HG02973 (cell line): Measurements from ENCODE around the gene TMED1.
"Not testable (repeated sequence)": the region's sequence is repeated elsewhere in the genome, so short reads cannot be mapped to it uniquely, and the experiment has no call there.

Experiments used
- ATAC-seq: cut with Tn5 transposase; IDR thresholded peaks from one replicate; pipeline ENCODE4 v1.9.1; 2021; ENCODE audit warnings: moderate library complexity; ENCODE audit not compliant: unreplicated experiment

TMED1 gene

DNA sequence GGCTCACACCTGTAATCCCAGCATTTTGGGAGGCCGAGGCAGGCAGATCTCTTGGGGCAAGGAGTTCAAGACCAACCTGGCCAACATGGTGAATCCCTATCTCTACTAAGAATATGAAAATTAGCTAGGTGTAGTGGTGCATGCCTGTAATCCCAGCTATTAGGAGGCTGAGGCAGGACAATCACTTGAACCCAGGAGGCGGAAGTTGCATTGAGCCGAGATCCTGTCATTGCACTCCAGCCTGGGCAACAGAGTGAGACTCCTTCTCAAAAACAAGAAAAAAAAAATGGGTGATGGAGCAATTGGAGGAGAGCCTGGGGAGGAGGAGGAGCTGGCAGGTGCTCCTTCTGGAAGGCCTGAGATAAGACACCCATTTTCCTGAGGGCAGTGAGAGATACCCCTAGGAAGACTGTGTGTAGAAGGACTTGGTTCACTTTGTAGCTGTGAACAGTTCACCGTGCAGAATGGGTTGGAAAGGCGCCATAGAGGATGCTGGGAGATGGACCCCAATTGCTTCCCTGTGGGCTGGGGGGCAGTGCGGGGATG, 26.6 kb upstream of the TMED1 start:
- no peak for ATAC-seq

DNA sequence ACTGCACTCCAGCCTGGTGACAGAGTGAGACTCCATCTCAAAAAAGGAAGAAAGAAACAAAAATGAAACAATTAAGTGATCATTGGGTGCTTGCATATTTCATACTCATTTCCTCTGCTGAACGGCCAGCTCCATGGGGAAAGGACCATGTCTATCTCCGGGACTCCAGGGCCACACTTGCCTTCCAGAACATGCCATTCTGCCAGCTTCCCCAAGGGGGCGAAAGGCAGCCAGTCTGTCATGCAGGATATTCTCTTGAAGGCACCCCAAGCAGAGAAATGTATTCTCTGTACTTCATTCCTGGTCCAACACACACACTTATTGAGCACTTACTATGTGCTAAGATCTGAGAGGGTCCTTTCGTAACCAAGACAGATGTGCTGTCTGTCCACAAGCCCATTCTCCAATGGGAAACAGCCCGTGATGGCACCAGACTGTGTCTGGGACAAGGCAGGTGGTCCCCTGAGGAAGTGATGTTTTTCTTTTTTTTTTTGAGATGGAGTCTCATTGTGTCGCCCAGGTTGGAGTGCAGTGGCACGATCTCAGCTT, 25.2 kb upstream of the TMED1 start:
- ATAC-seq: no peak

DNA sequence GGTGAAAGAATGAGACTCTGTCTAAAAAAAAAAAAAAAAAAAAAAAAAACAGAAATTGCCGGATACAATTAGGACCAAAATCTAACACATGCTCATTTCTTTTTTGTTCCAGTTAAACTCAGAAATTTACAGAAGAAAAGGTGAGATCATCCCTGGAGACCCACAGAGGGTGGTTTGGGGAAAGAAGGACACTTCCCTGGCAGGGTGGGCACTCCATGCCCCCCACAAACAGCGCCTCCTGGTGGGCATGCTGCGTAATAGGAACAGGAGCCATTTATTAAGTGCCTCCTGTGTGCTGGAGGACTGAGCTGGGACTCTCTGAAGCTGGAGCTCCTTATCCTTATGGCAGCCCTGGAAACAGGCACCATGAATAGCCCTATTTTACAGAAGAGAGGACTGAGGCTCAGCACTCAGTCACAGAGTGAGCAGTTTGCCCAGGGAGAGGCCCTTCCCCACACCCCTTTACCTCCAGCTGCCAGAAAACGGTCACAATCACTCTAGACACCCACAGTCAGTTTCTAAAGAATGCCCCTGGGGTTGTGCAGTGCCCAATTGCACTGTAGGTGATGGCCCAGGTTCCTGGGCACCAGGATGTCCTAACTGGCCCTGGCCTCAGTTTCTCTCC, 22.3 kb upstream of the TMED1 start:
- no peak for ATAC-seq

DNA sequence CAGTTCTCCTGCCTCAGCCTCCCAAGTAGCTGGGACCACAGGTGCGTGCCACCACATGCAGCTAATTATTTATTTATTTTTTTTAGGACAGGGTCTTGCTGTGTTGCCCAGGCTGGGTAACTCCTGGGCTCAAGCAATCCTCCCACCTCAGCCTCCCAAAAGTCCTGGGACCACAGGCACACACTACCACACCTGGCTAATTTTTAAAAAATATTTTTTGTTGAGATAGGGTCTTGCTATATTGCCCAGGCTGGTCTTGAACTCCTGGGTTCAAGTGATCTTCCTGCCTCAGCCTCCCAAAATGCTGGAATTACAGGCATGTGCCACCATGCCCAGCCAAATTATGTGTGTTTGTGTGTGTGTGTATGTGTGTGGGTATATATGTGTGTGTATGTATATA, 20.9 kb upstream of the TMED1 start:
- ATAC-seq: not testable (repeated sequence)

DNA sequence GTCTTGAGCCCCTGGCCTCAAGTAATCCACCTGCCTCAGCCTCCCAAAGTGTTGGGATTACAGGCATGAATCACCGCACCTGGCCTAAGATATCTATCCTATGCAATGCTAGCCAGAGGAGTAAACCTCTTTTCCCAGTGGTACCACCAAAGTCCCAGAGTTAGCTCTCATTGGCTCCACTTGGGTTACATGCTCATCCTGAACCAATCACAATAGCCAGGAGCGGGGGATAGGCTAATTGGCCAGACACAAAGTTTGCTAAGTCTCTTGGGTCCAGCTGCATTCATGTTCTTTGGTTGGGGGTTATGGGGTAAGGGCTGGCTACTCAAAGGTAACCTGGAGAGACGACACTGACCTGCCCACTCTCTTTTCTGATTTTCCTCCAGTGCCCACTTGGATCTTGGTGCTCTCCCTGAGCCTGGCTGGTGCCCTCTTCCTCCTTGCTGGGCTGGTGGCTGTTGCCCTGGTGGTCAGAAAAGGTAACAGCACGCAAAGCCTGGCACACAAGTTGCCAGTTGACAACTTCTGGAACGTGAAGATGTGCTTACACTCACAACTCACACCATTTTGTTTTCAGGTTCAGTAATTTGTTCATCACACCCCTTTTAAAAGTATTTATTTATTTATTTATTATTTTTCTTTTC, 20.0 kb upstream of the TMED1 start:
- no peak for ATAC-seq

DNA sequence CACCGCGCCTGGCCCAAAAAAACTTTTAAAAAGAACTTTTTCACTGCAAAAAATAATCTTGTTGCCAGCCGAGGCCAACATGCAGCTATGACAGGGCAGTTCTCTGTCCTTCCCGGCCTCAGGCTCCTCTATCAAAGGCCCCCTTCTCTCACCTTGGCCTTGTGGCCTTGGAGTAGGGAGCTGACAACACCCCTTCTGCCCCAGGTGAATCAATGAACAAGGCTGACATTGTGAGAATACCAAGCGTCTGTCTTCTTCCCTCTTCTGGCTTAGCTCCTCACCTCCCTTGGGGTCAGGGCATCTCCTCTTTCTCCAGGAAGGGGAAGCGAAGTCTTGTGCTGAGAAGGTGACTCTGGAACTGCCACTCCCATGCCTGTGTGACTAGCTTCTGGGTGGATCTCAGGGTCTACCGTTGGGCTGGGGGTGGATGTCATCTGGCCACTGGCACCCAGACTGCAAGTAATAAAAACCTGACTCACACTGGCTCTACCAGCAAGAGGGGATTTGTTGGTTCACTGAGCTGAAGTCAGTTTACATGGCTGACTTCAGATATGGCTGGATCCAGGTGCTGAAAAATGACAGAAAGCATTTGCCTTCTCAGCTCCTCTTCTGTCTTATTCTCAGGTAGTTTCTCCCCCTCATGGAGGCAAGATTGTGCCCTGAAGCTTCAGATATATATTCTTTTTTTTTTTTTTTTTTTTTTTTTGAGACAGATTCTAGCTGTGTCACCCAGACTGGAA, 18.5 kb upstream of the TMED1 start:
- ATAC-seq: no peak

DNA sequence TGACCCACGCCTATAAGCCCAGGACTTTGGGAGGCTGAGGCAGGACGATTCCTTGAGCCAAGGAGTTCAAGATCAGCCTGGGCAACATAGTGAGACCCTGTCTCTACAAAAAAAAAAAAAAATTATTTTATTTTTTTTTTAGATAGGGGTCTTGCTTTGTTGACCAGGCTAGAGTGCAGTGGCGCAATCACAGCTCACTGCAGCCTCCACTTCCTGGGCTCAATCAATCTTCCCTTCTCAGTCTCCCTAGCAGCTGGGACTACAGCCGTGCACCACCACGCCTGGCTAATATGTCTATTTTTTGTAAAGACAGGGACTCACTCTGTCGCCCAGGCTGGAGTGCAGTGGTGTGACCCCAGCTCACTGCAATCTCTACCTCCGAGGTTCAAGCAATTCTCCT, 16.9 kb upstream of the TMED1 start:
- no peak for ATAC-seq

DNA sequence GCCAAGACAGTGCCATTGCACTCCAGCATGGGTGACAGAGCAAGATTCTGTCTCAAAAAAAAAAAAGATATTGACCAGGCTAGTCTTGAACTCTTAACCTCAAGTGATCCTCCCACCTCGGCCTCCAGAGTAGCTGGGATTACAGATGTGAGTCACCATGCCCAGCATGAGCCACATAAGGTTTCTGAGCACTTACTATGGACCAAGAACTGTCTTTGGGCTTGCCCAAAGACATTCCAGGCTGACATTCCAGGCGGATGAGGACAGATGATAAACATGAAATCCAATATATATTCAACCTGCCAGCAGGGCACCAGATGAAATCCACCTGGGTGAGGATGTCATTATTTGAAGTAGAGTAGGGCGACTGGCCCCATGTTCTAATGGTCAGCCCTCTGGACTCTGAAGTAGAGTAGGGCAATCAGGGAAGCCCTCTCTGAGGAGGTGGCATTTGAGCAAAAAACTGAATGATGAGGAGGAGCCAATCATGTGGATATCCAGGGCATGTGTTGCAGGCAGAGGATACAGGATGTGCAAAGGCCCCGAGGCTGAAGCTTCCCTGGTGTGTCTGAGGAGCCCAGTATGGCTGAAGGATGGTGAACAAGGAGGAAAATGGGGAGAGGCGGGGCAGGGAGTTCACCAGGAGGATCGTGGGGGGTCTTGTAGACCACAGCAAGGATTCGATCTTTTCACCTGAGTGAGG, 16.2 kb upstream of the TMED1 start:
- no peak for ATAC-seq

DNA sequence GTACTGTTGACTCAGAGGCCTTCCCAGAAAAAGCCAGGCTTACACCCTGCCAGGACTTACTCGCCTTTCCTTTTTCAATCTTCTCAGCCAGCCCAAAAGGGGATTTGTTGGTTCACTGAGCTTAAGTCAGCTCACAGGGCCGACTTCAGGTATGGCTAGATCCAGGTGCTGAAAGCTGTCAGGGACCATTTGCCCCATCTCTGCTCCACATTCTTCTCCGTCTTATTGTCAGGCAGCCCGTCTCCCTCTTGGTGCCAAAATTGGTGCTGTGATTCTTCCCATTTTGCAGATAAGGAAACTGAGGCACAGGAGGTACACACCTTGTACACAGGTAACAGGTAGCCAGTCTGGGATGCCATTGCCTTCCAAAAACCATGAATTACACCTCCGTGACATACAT, 14.6 kb upstream of the TMED1 start:
- ATAC-seq: no peak

DNA sequence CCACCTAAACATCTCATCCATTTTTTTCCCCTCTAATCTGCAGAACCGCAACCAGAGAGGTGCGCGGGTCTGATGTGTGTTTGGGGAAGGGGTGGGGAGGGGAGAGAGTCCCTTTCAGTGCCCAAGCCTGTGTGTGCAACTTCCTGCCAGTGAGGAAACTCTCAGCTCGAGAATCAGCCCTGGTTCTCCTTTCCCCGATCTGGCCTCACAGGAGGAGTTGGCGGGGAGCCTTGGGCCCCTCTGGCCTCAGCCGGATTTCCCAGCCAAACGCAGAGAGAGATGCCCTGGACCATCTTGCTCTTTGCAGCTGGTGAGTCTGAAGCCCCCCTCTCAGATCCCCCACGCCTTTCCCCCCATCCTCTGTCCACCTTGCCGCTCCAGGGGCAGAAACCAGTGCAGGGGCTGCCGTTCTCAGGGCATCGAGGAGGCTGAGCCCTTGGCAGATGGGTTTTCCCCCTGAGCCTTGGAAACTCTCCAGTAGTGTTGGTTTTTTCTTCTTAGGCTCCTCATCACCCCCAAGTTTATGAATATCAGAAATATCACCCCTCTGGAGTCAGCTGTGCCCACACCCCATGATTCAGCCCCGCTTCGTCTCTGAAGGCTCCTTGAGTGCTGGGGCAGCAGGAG, 12.3 kb upstream of the TMED1 start, which contains the start of gene C19orf38:
C19orf38 (plus strand) TSS at position 186 of the 627 bp plus-strand sequence; CDS start at position 280, 94 bp downstream.
- ATAC-seq: no peak

DNA sequence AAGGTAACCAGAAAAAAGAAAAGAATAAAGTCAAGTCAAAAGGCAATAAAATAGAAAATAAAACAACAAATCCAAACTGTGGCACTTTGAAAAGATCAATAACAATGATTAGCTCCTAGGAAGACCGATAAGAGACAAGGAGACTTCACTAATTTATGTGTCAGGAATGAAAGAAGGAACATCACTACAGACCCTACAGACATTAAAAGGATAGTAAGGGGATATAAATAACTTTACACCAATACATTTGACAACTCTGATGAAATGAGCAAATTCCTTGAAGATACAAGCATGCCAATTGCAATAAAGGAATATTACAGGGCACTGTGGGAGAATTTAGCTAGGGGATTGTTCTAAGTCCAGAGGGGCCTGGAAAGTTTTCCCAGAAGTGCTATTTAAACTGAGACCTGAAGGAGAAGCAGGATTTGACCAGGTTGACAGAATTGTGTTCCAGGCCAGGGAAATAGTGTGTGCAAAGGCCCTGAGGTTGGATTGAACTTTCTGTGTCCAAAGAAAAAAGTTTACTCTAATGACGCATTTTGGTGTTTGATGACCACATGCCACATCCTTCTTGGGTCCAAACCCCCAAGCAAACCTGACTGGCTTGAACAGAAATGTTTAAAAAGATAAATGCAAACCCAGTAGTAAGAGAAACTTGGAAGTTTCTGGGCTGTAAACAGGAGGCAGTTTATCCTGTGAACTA, 10.6 kb upstream of the TMED1 start:
- ATAC-seq: no peak

DNA sequence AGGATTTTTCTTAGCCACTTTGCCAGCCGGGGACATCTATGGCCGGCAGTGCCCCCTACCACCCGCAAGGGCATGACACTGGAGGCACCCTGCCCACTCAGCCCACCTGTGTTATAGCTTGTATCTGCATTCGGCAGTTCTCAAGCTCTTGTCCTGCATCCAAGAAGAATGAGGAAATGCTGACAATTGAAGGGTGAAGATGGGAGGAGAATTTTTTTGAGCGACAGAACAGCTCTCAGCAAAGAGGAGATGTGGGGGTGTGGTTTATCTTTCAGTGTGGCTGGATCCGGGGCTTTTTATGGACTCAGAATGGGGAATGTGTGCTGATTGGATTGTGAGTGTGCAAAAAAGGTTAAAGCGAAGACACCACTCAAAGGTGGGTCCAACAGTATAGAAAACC, 6.8 kb upstream of the TMED1 start:
- no peak for ATAC-seq

DNA sequence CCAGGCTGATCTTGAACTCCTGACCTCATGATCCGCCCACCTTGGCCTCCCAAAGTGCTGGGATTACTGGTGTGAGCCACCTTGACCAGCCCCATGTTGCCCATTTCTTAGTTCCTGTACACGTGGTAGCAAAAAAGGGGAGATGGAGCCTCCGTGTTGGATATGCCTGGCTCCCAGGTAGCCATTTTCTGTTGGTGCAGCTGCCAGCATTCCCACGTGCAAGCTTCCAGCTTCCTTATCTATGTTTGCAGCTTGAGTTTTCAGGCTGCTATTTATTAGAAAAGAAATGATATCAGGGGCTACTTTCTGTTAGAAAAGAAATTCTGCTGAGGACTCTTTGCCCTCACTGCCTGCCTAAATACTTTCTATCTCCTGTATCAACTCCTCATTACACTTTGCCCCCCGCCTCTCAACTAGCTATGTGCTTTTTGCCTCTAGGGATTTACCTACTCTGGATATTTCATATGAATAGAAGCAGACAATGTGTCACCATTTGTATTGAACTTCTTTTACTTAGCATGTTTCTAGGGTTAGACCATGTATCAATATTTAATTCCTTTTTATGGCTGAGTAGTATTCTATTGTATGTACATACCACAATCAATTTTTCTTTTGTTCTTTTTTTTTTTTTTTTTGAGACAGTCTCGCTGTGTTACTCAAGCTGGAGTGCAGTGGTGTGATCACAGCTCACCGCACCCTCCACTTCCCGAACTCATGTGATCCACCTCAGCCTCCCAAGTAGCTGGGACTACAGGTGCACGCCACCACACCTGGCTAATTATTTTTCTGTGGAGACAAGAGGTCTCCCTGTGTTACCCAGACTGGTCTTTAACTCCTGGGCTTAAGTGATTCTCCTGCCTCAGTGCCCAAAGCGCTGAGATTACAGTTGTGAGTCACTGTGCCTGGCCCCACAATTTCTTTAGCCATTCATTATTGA, 3.4 kb upstream of the TMED1 start:
- no peak for ATAC-seq

DNA sequence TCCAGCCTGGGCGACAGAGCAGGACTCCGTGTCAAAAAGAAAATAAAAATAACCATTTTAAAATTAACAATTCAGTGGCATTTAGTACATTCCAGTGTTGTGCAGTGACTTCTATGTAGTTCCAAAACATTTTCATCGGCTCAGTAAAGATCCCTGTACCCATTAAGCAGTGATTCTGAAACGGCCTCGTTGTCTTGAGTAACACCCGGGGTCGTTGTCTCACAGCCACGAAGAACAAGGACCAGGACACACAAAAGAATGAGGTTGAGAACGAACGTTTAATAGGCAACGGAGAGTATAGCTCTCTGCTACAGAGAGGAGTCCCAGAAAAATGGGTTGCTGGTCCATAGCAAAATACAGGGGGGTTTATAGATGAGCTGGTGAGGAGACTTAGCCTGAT, 2.4 kb upstream of the TMED1 start:
- no peak for ATAC-seq

DNA sequence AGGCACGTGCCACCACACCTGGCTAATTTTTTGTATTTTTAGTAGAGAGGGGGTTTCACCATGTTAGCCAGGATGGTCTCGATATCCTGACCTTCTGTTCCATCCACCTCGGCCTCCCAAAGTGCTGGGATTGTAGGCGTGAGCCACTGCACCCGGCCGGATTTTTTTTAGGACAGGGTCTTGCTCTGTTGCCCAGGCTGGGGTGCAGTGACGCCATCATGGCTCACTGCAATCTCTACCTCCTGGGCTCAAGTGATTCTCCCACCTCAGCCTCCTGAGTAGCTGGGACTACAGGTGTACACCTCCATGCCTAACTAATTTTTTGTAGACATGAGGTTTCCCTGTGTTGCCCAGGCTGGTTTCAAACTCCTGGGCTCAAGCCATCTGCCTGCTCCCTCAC, 1.6 kb upstream of the TMED1 start:
- ATAC-seq: not testable (repeated sequence)

DNA sequence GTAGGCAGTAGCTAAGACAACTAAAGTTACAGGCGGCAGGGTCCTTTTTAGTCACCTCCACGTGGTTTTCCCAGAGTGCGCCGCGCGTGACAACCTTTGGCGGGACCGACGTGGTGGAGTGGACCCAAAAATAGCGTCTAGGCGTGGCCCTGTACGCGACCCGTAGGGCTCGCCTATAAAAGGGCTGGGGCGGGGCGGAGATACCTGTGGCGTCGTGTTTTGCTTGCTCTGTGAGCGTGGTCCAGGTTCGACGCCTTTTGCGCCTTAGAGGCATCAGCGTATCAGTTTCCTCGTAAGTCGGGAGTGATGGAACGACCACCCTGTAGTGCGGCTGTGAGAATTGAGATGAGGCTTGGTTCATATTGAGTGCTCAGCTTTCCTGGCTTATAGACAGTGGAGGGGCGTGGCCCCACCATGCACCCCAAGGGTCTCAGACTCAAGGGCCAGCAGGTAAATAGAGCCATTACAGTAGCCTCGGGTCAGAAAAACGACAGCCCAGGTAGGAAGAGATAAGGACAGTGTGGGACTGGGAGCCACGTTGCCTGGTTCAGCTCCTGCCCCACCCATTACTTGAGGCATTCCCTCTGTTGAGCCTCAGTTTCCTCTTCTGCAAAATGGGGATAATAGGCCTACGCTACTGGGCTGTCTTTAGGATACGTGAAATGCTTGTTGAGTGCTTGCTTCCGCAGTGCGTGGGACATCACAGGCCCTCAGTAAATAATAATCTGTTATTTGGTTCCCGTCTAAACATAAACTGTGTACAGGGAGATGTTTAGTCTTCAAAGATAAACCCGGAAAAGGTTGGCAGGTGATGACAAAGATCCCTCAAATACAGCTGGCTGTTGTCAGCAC, 693 bp upstream of the TMED1 start:
- no peak for ATAC-seq

DNA sequence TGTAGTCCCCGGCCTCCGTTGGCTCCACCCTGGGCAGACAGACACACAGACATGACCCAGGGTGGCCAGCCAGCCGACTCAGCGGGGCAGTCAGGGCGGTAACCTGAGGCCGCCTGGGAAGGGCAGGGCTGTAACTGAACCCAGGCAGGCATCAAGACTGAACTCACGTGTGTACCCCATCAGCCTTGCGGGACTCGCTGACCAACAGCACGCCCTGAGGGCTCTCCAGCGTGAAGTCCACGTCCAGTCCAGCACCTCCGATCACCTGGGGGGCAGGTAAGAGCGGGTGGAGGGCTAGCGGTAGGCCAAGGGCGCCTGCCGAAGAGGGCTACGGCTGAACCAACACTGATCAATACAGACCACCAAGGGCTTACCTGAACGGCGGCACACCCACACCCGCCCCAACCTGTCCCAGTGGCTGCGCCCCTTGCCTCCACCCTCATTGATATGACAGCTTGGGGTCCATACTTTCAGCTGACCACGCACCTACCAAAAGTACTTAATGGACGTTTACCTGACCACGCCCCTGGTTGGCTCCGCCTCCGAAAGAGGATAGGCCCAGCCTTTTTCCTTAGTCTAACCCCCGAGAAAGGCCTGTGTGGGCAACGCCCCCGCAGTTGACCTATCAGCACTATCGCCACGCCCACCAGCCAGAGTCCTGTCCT, 791 bp downstream of the TMED1 start:
- ATAC-seq: no peak

DNA sequence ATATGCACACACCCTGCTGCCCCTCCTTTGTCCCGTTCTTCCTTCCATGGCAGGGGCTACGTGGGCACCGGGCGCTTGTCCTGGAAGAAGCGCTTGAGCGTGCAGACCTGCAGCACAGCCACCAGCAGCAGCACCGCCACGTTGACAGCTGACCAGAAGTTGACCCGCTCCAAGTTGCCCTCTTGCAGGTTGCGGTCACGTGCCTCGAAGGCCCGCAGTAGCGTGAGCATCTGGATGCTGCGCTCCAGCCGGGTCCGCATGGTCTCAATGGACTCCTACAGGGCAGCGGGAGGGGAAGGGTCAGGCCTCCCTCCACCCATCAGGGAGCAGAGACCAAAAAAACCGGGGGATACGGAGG, 3.1 kb downstream of the TMED1 start:
- ATAC-seq: no peak
